Measurements from ENCODE around the gene NOC2L. TPM values are rescaled to one million over a fixed set of nuclear protein-coding genes. Genes with fewer than 3 reads are reported as not detected.

NOC2L gene
- total and polyA plus RNA-seq, 9 of the 15 experiments (the other 6 are each of a cell fraction or from before 2014, with no cell fraction given), result 4.0 to 410 (median 200) TPM

DNA sequence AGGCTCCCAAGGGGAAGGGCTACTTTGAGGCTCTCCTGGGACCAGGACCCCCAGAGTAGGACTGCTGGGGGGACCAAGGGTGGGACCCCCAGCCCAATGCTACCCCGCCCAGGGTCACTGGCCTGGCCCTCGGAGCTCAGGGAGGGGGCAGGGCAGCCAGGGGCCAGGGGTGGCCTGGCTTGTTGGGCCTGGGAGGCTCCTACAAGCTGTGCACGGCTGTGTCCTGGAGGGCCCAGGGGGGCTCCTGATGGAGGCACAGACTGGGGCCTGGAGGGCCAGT, 38.6 kb upstream of the NOC2L start:
- no TSS peak for BruUV-seq (replicated peaks)
- CTCF ChIA-PET (ENCODE audit: low intra/inter-chr PET ratio), result no interaction called here
- ATAC-seq, result no peak
- Histone ChIP-seq H3K36me3 (ENCODE audit: control insufficient read depth, insufficient read depth, low read length) (no peaks in the 10 kb centered on the region), H3K9ac (ENCODE audit: insufficient read depth in 1 of 2, low read depth in 2 of 2, low read length in 2 of 2) (peak overlapping the region in 1 of 2 experiments; percentile 24; a peak in 1 of 4 replicates), H2AFZ (ENCODE audit: low read depth, low read length) (no peak overlapping the region), H3K27me3 (ENCODE audit: control insufficient read depth in 2 of 2, insufficient read depth in 2 of 2, low read length in 2 of 2) (peaks cover 0 to 8% of the 10 kb centered on the region in 2 experiments; a peak in 1 of 5 replicates), H3K4me1 (replicated peaks in 1 of 2; ENCODE audit: control insufficient read depth in 2 of 2, insufficient read depth in 2 of 2, low read length in 2 of 2) (peaks cover 4 to 71% of the 10 kb centered on the region in 2 experiments; a peak in 4 of 5 replicates), H3K4me3 (no peak overlapping the region), H4K20me1 (replicated peaks; ENCODE audit: control insufficient read depth, insufficient read depth, low read length) (peaks cover 9% of the 10 kb centered on the region; the same call in 1 of the 2 replicates), H3K79me2 (ENCODE audit: control insufficient read depth, insufficient read depth, low read length) (peaks cover 16% of the 10 kb centered on the region; the same call in 2 of the 3 replicates), H3K9me1 (ENCODE audit: control insufficient read depth, insufficient read depth, low read length) (no peaks in the 10 kb centered on the region), H3K9me3 (replicated peaks; ENCODE audit: control insufficient read depth, insufficient read depth, low read depth, low read length) (no peaks in the 10 kb centered on the region), H3K27ac (ENCODE audit: extremely low read depth, low read depth, low read length) (no peak overlapping the region), H3K4me2 (ENCODE audit: insufficient read depth, low read length) (no peak overlapping the region)
- POLR2A ChIA-PET, result interaction anchor here (0.7 to 1.9 kb wide), 6 partner anchors 13 to 205 kb away, joined by 3 to 8 read pairs (median 4); partner anchors contain the start of genes ISG15 and PERM1
- intact Hi-C loops (cut with micrococcal nuclease), result no loop called here
- FAIRE-seq, result no peak
- in situ Hi-C loops (cut with MboI), result no loop called here
- WGBS (ENCODE audit: insufficient coverage, low coverage, missing lambda C conversion rate), result 69% methylated on average over 3 of the region's 3 CpGs
- DNase-seq (ENCODE audit: extremely low read depth in 1 of 4, low spot score in 3 of 4), result peak in 1 of 4 experiments; percentile 14
- TF ChIP-seq HNRNPH1 (optimal IDR thresholded peaks at IDR 0.05; ENCODE audit: low read depth, low read length) (no peak), BRD9 (IDR thresholded peaks at IDR 0.05; ENCODE audit: low read depth, partially characterized antibody) (no peak), ZFX (CRISPR knock-in tag; IDR thresholded peaks at IDR 0.05) (0 out of 2 replicates have a peak, but pooled peaks have one; percentile 7), ZBTB7A (IDR thresholded peaks at IDR 0.05; ENCODE audit: borderline replicate concordance, control insufficient read depth, low read depth, low read length) (peak; percentile 41; the same call in 1 of the 2 replicates)
- TF ChIP-seq, protein P1, sequence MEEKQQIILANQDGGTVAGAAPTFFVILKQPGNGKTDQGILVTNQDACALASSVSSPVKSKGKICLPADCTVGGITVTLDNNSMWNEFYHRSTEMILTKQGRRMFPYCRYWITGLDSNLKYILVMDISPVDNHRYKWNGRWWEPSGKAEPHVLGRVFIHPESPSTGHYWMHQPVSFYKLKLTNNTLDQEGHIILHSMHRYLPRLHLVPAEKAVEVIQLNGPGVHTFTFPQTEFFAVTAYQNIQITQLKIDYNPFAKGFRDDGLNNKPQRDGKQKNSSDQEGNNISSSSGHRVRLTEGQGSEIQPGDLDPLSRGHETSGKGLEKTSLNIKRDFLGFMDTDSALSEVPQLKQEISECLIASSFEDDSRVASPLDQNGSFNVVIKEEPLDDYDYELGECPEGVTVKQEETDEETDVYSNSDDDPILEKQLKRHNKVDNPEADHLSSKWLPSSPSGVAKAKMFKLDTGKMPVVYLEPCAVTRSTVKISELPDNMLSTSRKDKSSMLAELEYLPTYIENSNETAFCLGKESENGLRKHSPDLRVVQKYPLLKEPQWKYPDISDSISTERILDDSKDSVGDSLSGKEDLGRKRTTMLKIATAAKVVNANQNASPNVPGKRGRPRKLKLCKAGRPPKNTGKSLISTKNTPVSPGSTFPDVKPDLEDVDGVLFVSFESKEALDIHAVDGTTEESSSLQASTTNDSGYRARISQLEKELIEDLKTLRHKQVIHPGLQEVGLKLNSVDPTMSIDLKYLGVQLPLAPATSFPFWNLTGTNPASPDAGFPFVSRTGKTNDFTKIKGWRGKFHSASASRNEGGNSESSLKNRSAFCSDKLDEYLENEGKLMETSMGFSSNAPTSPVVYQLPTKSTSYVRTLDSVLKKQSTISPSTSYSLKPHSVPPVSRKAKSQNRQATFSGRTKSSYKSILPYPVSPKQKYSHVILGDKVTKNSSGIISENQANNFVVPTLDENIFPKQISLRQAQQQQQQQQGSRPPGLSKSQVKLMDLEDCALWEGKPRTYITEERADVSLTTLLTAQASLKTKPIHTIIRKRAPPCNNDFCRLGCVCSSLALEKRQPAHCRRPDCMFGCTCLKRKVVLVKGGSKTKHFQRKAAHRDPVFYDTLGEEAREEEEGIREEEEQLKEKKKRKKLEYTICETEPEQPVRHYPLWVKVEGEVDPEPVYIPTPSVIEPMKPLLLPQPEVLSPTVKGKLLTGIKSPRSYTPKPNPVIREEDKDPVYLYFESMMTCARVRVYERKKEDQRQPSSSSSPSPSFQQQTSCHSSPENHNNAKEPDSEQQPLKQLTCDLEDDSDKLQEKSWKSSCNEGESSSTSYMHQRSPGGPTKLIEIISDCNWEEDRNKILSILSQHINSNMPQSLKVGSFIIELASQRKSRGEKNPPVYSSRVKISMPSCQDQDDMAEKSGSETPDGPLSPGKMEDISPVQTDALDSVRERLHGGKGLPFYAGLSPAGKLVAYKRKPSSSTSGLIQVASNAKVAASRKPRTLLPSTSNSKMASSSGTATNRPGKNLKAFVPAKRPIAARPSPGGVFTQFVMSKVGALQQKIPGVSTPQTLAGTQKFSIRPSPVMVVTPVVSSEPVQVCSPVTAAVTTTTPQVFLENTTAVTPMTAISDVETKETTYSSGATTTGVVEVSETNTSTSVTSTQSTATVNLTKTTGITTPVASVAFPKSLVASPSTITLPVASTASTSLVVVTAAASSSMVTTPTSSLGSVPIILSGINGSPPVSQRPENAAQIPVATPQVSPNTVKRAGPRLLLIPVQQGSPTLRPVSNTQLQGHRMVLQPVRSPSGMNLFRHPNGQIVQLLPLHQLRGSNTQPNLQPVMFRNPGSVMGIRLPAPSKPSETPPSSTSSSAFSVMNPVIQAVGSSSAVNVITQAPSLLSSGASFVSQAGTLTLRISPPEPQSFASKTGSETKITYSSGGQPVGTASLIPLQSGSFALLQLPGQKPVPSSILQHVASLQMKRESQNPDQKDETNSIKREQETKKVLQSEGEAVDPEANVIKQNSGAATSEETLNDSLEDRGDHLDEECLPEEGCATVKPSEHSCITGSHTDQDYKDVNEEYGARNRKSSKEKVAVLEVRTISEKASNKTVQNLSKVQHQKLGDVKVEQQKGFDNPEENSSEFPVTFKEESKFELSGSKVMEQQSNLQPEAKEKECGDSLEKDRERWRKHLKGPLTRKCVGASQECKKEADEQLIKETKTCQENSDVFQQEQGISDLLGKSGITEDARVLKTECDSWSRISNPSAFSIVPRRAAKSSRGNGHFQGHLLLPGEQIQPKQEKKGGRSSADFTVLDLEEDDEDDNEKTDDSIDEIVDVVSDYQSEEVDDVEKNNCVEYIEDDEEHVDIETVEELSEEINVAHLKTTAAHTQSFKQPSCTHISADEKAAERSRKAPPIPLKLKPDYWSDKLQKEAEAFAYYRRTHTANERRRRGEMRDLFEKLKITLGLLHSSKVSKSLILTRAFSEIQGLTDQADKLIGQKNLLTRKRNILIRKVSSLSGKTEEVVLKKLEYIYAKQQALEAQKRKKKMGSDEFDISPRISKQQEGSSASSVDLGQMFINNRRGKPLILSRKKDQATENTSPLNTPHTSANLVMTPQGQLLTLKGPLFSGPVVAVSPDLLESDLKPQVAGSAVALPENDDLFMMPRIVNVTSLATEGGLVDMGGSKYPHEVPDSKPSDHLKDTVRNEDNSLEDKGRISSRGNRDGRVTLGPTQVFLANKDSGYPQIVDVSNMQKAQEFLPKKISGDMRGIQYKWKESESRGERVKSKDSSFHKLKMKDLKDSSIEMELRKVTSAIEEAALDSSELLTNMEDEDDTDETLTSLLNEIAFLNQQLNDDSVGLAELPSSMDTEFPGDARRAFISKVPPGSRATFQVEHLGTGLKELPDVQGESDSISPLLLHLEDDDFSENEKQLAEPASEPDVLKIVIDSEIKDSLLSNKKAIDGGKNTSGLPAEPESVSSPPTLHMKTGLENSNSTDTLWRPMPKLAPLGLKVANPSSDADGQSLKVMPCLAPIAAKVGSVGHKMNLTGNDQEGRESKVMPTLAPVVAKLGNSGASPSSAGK (IDR thresholded peaks at IDR 0.05), result no peak
